Hematopoietic multipotent progenitor cell treated with erythropoietin and hydrocortisone succinate and interleukin-3 and kit ligand, for 15 days (in vitro differentiated cells): ENCODE results near the gene ADAM29.
"Not testable (repeated sequence)": the region's sequence is repeated elsewhere in the genome, so short reads cannot be mapped to it uniquely, and the experiment has no call there.

Experiments used
- DNase-seq: peaks from one replicate; pipeline ENCODE4 v3.0.0-alpha.2; 2015; ENCODE audit warnings: low spot score

The ADAM29 gene

GRCh38 chr4:174918058-174918457, at the start of gene ADAM29:
Gene ADAM29, plus strand, starts transcription at chr4:174918358. Its CDS starts 57,168 bp downstream, at chr4:174975526.
- no peak for DNase-seq

- DNase-seq: no peak
Observed at GRCh38 chr4:174869339-174869738, 48.8 kb upstream of the ADAM29 start.

GRCh38 chr4:174870311-174870710, 47.8 kb upstream of the ADAM29 start:
- DNase-seq: no peak

- DNase-seq: no peak
Observed at GRCh38 chr4:174871407-174871806, 46.8 kb upstream of the ADAM29 start.

- not testable (repeated sequence) for DNase-seq
Observed at GRCh38 chr4:174873146-174873545, 45.0 kb upstream of the ADAM29 start.

- no peak for DNase-seq
Observed at GRCh38 chr4:174873931-174874330, 44.2 kb upstream of the ADAM29 start.

GRCh38 chr4:174874898-174875297, 43.3 kb upstream of the ADAM29 start:
- DNase-seq: no peak

GRCh38 chr4:174880001-174880400, 38.2 kb upstream of the ADAM29 start:
- no peak for DNase-seq

GRCh38 chr4:174882317-174882992, 35.7 kb upstream of the ADAM29 start:
- DNase-seq: no peak

- no peak for DNase-seq
Observed at GRCh38 chr4:174907508-174907907, 10.7 kb upstream of the ADAM29 start.

- DNase-seq: no peak
Observed at GRCh38 chr4:174910271-174910670, 7.9 kb upstream of the ADAM29 start.

GRCh38 chr4:174912919-174913543, 5.1 kb upstream of the ADAM29 start:
- DNase-seq: no peak

GRCh38 chr4:174919886-174920423, 1.8 kb downstream of the ADAM29 start:
- no peak for DNase-seq

- no peak for DNase-seq
Observed at GRCh38 chr4:174926958-174927357, 8.8 kb downstream of the ADAM29 start.

GRCh38 chr4:174928174-174928573, 10.0 kb downstream of the ADAM29 start:
- DNase-seq: no peak

GRCh38 chr4:174928575-174929253, 10.6 kb downstream of the ADAM29 start:
- no peak for DNase-seq

- no peak for DNase-seq
Observed at GRCh38 chr4:174929346-174929745, 11.2 kb downstream of the ADAM29 start.

GRCh38 chr4:174930895-174931294, 12.7 kb downstream of the ADAM29 start:
- DNase-seq: no peak

- no peak for DNase-seq
Observed at GRCh38 chr4:174933083-174933482, 14.9 kb downstream of the ADAM29 start.

- no peak for DNase-seq
Observed at GRCh38 chr4:174934360-174934759, 16.2 kb downstream of the ADAM29 start.

- no peak for DNase-seq
Observed at GRCh38 chr4:174935607-174936006, 17.4 kb downstream of the ADAM29 start.

- DNase-seq: no peak
Observed at GRCh38 chr4:174940002-174940401, 21.8 kb downstream of the ADAM29 start.

GRCh38 chr4:174946246-174946645, 28.1 kb downstream of the ADAM29 start:
- DNase-seq: no peak
